ENCODE data around the gene SASH1. TPM values are rescaled to one million over a fixed set of nuclear protein-coding genes. Genes with fewer than 3 reads are reported as not detected.

Gene SASH1
- total RNA-seq, 1 experiment from 2014 or later: 33.2 TPM

- Histone ChIP-seq H4K5ac (ENCODE audit: insufficient read length, low read depth, low read length) (no peak overlapping the region), H3K9ac (ENCODE audit: extremely low read depth, insufficient read length, low read length) (no peak overlapping the region), H4K91ac (ENCODE audit: insufficient read length, low read depth, low read length) (no peak overlapping the region), H3K23ac (ENCODE audit: insufficient read length, low read depth, low read length) (no peak overlapping the region), H3K27ac (ENCODE audit: insufficient read length, low read depth, low read length) (no peak overlapping the region), H2AFZ (ENCODE audit: low read length) (no peak overlapping the region), H2AK5ac (ENCODE audit: insufficient read length, low read length) (no peak overlapping the region), H3K56ac (ENCODE audit: insufficient read length, low read depth, low read length) (no peak overlapping the region), H3K79me2 (ENCODE audit: insufficient read depth, low read length) (no peaks in the 10 kb centered on the region), H3K9me3 (ENCODE audit: control insufficient read depth, low read depth, low read length) (no peaks in the 10 kb centered on the region), H3K18ac (ENCODE audit: insufficient read length, low read depth, low read length) (no peak overlapping the region), H2BK12ac (ENCODE audit: insufficient read length, low read depth, low read length) (no peak overlapping the region), H3K14ac (ENCODE audit: insufficient read depth, low read length) (no peak overlapping the region), H3K4ac (ENCODE audit: low read depth, low read length) (no peak overlapping the region), H2BK120ac (ENCODE audit: low read depth, low read length, poor library complexity, severe bottlenecking) (no peak overlapping the region), H3K79me1 (ENCODE audit: insufficient read depth, low read depth, low read length, poor library complexity, severe bottlenecking) (no peaks in the 10 kb centered on the region), H3K27me3 (ENCODE audit: insufficient read depth, low read length) (no peaks in the 10 kb centered on the region), H3K4me2 (ENCODE audit: insufficient read depth, insufficient read length, low read length) (no peak overlapping the region), H3T11ph (ENCODE audit: low read length) (no peak overlapping the region), H3K4me1 (ENCODE audit: insufficient read depth, low read length) (no peaks in the 10 kb centered on the region), H4K20me1 (ENCODE audit: control insufficient read depth, insufficient read depth, insufficient read length) (no peaks in the 10 kb centered on the region), H4K8ac (replicated peaks; ENCODE audit: insufficient read length, low read depth, low read length) (no peak overlapping the region), H2BK5ac (ENCODE audit: insufficient read length, low read length) (no peak overlapping the region), H2BK20ac (ENCODE audit: low read depth, low read length, poor library complexity, severe bottlenecking) (no peak overlapping the region), H2BK15ac (ENCODE audit: low read depth, low read length) (no peak overlapping the region), H3K23me2 (ENCODE audit: insufficient read length, low read depth, low read length, poor library complexity, severe bottlenecking) (no peaks in the 10 kb centered on the region)
- Mint-ChIP-seq H3K4me3 (no peak overlapping the region), H3K27ac (no peak overlapping the region), H3K27me3 (ENCODE audit: low read depth) (no peaks in the 10 kb centered on the region), H3K9me3 (no peaks in the 10 kb centered on the region), H3K36me3 (ENCODE audit: insufficient read depth in 1 of 3, low read depth in 3 of 3) (peaks cover 0 to 7% (median 0%) of the 10 kb centered on the region in 3 experiments; a peak in 3 of 7 replicates), H3K4me1 (peaks cover 3 to 8% of the 10 kb centered on the region in 2 experiments)
- WGBS (ENCODE audit: extremely low coverage, insufficient read length, low lambda C conversion rate): no CpG with 5 or more reads among the region's 4 CpGs
- DNase-seq: no peak
- TF ChIP-seq CTCF (conservative IDR thresholded peaks at IDR 0.05): no peak
Observed at GRCh38 chr6:148457843-148458159, 115.2 kb downstream of the SASH1 start.
